ENCODE data around the gene DAGLA. TPM values are rescaled to one million over a fixed set of nuclear protein-coding genes. Genes with fewer than 3 reads are reported as not detected.

Gene DAGLA
- total and polyA plus RNA-seq, 2 donors from 2014 or later, result 1.4 to 3.9 TPM

GRCh38 chr11:61666684-61667297 lies 13.4 kb upstream of the DAGLA start:
- H3K4me1 ChIP-seq (ENCODE audit: control insufficient read depth in 2 of 3, insufficient read depth in 2 of 3, low read depth in 1 of 3, low read length in 3 of 3), result no peaks in the 10 kb centered on the region
- no peak for FAIRE-seq
- peak in 2 of 5 donors; percentile 48 to 59 for DNase-seq
- no peak for TF ChIP-seq CTCF (IDR thresholded peaks at IDR 0.05; ENCODE audit: borderline replicate concordance, extremely low read depth, insufficient read depth)
- no peak overlapping the region for H3K27ac ChIP-seq (ENCODE audit: low read depth in 2 of 2, low read length in 2 of 2)
- no peak overlapping the region for H3K9ac ChIP-seq (ENCODE audit: low read length in 3 of 3)
- H3K9me3 ChIP-seq (ENCODE audit: control insufficient read depth in 2 of 3, insufficient read depth in 1 of 3, low read length in 3 of 3), result no peaks in the 10 kb centered on the region
- H3K36me3 ChIP-seq (ENCODE audit: control insufficient read depth in 2 of 3, insufficient read depth in 3 of 3, low read length in 3 of 3), result no peaks in the 10 kb centered on the region
- H3K4me3 ChIP-seq (ENCODE audit: low read length in 3 of 3), result no peak overlapping the region
- intact Hi-C loops (cut with DNase I), result no loop called here
- no peaks in the 10 kb centered on the region for H3K27me3 ChIP-seq (ENCODE audit: control insufficient read depth, insufficient read depth, low read length)

DNA sequence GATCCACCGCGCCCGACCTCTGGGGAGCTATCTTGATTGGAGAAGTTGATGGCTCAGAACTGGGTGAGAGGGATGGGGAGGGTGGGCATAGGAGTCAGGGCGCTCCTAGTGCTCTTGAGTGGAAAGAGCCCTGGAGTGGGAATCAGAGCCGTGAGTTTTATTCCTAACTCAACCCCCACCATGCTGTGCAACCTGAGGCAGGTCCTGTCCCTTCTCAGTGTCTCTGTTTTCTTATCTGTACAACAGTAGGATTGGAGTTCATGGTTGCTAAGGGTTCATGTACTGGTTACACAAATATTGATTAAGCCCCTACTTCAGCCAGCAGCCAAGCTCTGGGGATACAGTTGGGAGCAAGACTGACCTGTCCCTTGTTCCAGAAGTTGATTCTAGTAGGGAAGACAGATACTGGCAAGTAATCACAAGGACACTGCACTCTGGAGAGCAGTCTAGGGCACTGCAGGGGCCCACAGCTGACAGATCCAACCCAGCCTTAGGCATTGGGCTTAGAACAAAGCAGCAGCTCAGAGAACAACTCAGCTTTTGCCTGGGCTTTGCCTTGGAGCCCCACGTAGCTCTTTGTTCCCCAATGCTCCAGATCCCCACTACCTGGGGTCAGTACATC lies 12.4 kb upstream of the DAGLA start:
- intact Hi-C loops (cut with DNase I), result no loop called here
- Histone ChIP-seq H3K9ac (ENCODE audit: low read length in 3 of 3) (no peak overlapping the region), H3K4me1 (ENCODE audit: control insufficient read depth in 2 of 3, insufficient read depth in 2 of 3, low read depth in 1 of 3, low read length in 3 of 3) (no peaks in the 10 kb centered on the region), H3K36me3 (ENCODE audit: control insufficient read depth in 2 of 3, insufficient read depth in 3 of 3, low read length in 3 of 3) (no peaks in the 10 kb centered on the region), H3K27ac (ENCODE audit: low read depth in 2 of 2, low read length in 2 of 2) (no peak overlapping the region), H3K4me3 (ENCODE audit: low read length in 3 of 3) (no peak overlapping the region), H3K9me3 (ENCODE audit: control insufficient read depth in 2 of 3, insufficient read depth in 1 of 3, low read length in 3 of 3) (no peaks in the 10 kb centered on the region), H3K27me3 (ENCODE audit: control insufficient read depth, insufficient read depth, low read length) (no peaks in the 10 kb centered on the region)
- TF ChIP-seq CTCF (IDR thresholded peaks at IDR 0.05; ENCODE audit: borderline replicate concordance, extremely low read depth, insufficient read depth), result no peak
- DNase-seq (no peak), FAIRE-seq (no peak)

GRCh38 chr11:61669417-61669816 lies 10.8 kb upstream of the DAGLA start:
- Histone ChIP-seq H3K27me3 (ENCODE audit: control insufficient read depth, insufficient read depth, low read length) (no peaks in the 10 kb centered on the region), H3K4me3 (ENCODE audit: low read length in 3 of 3) (no peak overlapping the region), H3K36me3 (ENCODE audit: control insufficient read depth in 2 of 3, insufficient read depth in 3 of 3, low read length in 3 of 3) (no peaks in the 10 kb centered on the region), H3K9ac (ENCODE audit: low read length in 3 of 3) (no peak overlapping the region), H3K9me3 (ENCODE audit: control insufficient read depth in 2 of 3, insufficient read depth in 1 of 3, low read length in 3 of 3) (no peaks in the 10 kb centered on the region), H3K4me1 (ENCODE audit: control insufficient read depth in 2 of 3, insufficient read depth in 2 of 3, low read depth in 1 of 3, low read length in 3 of 3) (no peaks in the 10 kb centered on the region), H3K27ac (ENCODE audit: low read depth in 2 of 2, low read length in 2 of 2) (no peak overlapping the region)
- DNase-seq (no peak), FAIRE-seq (no peak)
- intact Hi-C loops (cut with DNase I), result no loop called here
- TF ChIP-seq CTCF (IDR thresholded peaks at IDR 0.05; ENCODE audit: borderline replicate concordance, extremely low read depth, insufficient read depth), result no peak

Data from kidney (tissue), 14 donors.